Measurements from ENCODE around the gene RGCC. TPM values are rescaled to one million over a fixed set of nuclear protein-coding genes. Genes with fewer than 3 reads are reported as not detected.

RGCC gene
- total RNA-seq, 1 donor from 2014 or later = 212 TPM

DNA sequence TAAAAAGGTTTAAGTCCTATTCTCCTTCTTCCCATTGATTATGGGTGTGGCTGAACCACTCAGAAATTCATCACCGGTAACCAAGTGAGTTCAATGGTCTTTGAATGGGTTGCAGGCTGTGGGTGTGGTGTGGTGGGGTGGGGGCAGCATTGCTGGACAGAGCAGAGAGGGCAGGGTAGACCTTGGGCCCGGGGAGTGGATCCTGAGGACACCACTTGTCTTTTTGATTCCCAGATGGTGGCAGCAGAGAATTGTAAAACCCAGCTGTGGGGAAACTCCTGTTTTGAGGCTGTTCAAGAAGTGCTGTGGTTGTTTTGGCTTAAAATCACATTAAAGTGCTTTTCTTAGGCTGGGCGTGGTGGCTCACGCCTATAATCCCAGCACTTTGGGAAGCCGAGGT lies 45.8 kb upstream of the RGCC start:
- no peak for TF ChIP-seq POLR2AphosphoS5 (IDR thresholded peaks at IDR 0.05; ENCODE audit: insufficient read depth in 1 of 2, low read depth in 1 of 2)
- no peak for TF ChIP-seq POLR2A (IDR thresholded peaks at IDR 0.05)
- TF ChIP-seq, protein P1, sequence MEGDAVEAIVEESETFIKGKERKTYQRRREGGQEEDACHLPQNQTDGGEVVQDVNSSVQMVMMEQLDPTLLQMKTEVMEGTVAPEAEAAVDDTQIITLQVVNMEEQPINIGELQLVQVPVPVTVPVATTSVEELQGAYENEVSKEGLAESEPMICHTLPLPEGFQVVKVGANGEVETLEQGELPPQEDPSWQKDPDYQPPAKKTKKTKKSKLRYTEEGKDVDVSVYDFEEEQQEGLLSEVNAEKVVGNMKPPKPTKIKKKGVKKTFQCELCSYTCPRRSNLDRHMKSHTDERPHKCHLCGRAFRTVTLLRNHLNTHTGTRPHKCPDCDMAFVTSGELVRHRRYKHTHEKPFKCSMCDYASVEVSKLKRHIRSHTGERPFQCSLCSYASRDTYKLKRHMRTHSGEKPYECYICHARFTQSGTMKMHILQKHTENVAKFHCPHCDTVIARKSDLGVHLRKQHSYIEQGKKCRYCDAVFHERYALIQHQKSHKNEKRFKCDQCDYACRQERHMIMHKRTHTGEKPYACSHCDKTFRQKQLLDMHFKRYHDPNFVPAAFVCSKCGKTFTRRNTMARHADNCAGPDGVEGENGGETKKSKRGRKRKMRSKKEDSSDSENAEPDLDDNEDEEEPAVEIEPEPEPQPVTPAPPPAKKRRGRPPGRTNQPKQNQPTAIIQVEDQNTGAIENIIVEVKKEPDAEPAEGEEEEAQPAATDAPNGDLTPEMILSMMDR (IDR thresholded peaks at IDR 0.05) = no peak
- Histone ChIP-seq H3K27me3 (no peaks in the 10 kb centered on the region), H3K9me3 (no peaks in the 10 kb centered on the region), H3K36me3 (no peaks in the 10 kb centered on the region), H3K4me1 (no peaks in the 10 kb centered on the region), H3K4me3 (no peak overlapping the region), H3K27ac (no peak overlapping the region)
- intact Hi-C loops (cut with DNase I) = no loop called here
- DNase-seq (ENCODE audit: extremely low spot score in 2 of 2) = no peak

DNA sequence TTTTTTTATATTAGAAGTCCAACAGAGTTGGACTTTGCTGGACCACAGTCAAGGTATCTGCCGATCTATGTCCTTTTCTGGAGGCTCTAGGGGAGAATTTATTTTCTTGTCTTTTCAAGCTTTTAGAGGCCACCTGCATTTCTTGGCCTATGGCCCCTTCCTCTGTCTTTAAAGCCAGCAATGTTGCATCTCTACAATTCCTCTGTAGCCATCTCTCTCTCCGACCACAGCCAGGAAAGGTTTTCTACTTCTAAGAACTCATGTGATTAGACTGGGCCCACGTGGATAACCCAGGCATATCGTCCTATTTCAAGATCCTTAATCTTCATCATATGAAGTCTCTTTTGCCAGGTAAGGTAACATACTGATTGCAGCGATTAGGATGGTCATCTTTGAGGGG lies 43.5 kb upstream of the RGCC start:
- Histone ChIP-seq H3K27ac (no peak overlapping the region), H3K27me3 (no peaks in the 10 kb centered on the region), H3K9me3 (no peaks in the 10 kb centered on the region), H3K4me3 (no peak overlapping the region), H3K4me1 (no peaks in the 10 kb centered on the region), H3K36me3 (no peaks in the 10 kb centered on the region)
- TF ChIP-seq POLR2A (IDR thresholded peaks at IDR 0.05) (no peak), POLR2AphosphoS5 (IDR thresholded peaks at IDR 0.05; ENCODE audit: insufficient read depth in 1 of 2, low read depth in 1 of 2) (no peak)
- TF ChIP-seq, protein P1 (IDR thresholded peaks at IDR 0.05) = no peak
- intact Hi-C loops (cut with DNase I) = no loop called here
- DNase-seq (ENCODE audit: extremely low spot score in 2 of 2) = no peak

DNA sequence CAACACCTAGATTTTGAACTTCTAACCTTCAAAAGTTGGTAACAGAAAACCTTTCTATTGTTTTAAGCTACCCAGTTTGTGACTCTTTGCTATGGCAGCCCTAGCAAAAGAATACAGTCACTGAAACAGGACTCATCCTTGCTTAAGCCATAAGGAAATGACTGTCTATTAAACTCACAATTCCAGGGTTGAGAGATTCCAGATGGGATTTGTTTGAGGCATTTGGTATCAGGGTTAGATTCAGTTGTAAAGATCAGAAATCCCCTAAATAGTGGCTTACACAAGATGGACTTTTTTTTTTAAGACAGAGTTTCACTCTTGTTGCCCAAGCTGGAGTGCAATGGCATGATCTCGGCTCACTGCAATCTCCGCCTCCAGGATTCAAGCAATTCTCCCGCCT lies 41.1 kb upstream of the RGCC start:
- intact Hi-C loops (cut with DNase I) = no loop called here
- Histone ChIP-seq H3K27me3 (no peaks in the 10 kb centered on the region), H3K36me3 (no peaks in the 10 kb centered on the region), H3K9me3 (no peaks in the 10 kb centered on the region), H3K4me1 (no peaks in the 10 kb centered on the region), H3K27ac (no peak overlapping the region), H3K4me3 (no peak overlapping the region)
- TF ChIP-seq POLR2AphosphoS5 (IDR thresholded peaks at IDR 0.05; ENCODE audit: insufficient read depth in 1 of 2, low read depth in 1 of 2) = no peak
- TF ChIP-seq POLR2A (IDR thresholded peaks at IDR 0.05) = no peak
- TF ChIP-seq, protein P1 (IDR thresholded peaks at IDR 0.05) = no peak
- DNase-seq (ENCODE audit: extremely low spot score in 2 of 2) = no peak

DNA sequence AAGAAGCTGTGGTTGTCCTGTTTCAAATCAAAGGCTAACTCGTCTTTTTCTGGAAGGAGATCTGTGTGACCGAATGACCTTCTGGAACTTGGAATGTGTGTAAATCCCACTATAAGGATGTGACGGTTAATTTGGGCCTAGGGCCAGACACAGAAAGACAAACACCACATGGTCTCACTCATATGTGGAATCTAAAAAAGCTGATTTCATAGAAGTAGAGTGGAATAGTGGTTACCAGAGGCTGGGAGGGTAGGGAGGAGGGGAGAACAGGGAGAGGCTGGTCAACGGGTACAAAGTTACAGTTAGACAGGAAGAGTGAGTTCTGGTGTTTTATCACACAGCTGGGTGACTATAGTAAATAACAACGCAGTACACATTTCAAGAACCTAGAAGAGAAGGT lies 39.3 kb upstream of the RGCC start:
- no peak overlapping the region for H3K27ac ChIP-seq
- H3K27me3 ChIP-seq = no peaks in the 10 kb centered on the region
- TF ChIP-seq, protein P1 (IDR thresholded peaks at IDR 0.05) = no peak
- TF ChIP-seq POLR2A (IDR thresholded peaks at IDR 0.05) = no peak
- TF ChIP-seq POLR2AphosphoS5 (IDR thresholded peaks at IDR 0.05; ENCODE audit: insufficient read depth in 1 of 2, low read depth in 1 of 2) = no peak
- no peaks in the 10 kb centered on the region for H3K9me3 ChIP-seq
- intact Hi-C loops (cut with DNase I) = no loop called here
- H3K4me1 ChIP-seq = no peaks in the 10 kb centered on the region
- no peak for DNase-seq (ENCODE audit: extremely low spot score in 2 of 2)
- H3K36me3 ChIP-seq = no peaks in the 10 kb centered on the region
- H3K4me3 ChIP-seq = no peak overlapping the region

DNA sequence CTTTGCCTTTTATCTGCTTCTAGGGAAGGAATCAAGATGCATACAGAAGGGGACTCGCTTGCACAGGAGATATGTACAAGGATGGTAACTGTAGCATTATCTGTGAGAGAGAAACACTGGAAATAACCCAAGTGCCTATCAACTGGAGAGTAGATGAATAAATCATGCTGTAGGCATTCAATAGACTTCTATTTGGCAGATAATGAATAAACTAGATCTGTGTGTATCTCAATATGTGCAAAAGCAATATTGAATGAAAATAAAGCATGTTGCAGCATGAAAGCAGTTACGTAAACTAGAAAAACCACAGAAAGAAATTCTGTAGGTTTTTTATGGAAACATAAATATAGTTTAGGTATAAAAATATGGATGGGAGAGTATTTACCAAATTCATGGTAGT lies 38.6 kb upstream of the RGCC start:
- no peaks in the 10 kb centered on the region for H3K27me3 ChIP-seq
- H3K4me1 ChIP-seq = no peaks in the 10 kb centered on the region
- intact Hi-C loops (cut with DNase I) = no loop called here
- no peak overlapping the region for H3K4me3 ChIP-seq
- no peak for DNase-seq (ENCODE audit: extremely low spot score in 2 of 2)
- H3K36me3 ChIP-seq = no peaks in the 10 kb centered on the region
- TF ChIP-seq POLR2AphosphoS5 (IDR thresholded peaks at IDR 0.05; ENCODE audit: insufficient read depth in 1 of 2, low read depth in 1 of 2) (no peak), POLR2A (IDR thresholded peaks at IDR 0.05) (no peak)
- TF ChIP-seq, protein P1 (IDR thresholded peaks at IDR 0.05) = no peak
- H3K9me3 ChIP-seq = no peaks in the 10 kb centered on the region
- no peak overlapping the region for H3K27ac ChIP-seq
